Dendritic cell treated with granulocyte-macrophage colony-stimulating factor and Interleukin-4, amounts not matched to agents 40 ng/mL and 50 ng/mL, for 4 days (primary cell): ENCODE measurements around the gene SHBG.
"Not testable (repeated sequence)": the region's sequence is repeated elsewhere in the genome, so short reads cannot be mapped to it uniquely, and the experiment has no call there.

Experiments
- H3K27ac Mint-ChIP-seq: one replicate; pipeline ENCODE4 v1.8.0; 2022; ENCODE audit warnings: mild to moderate bottlenecking, mixed read lengths
- H3K27me3 Mint-ChIP-seq: one replicate; pipeline ENCODE4 v1.8.0; 2022; ENCODE audit warnings: mild to moderate bottlenecking, mixed read lengths
- H3K36me3 Mint-ChIP-seq: one replicate; pipeline ENCODE4 v1.8.0; 2022; ENCODE audit warnings: low read depth, mixed read lengths
- H3K4me1 Mint-ChIP-seq: one replicate; pipeline ENCODE4 v1.8.0; 2022; ENCODE audit warnings: low read depth, mixed read lengths
- H3K4me3 Mint-ChIP-seq: one replicate; pipeline ENCODE4 v1.8.0; 2022; ENCODE audit warnings: mild to moderate bottlenecking, moderate library complexity, mixed read lengths
- H3K9me3 Mint-ChIP-seq: one replicate; pipeline ENCODE4 v1.8.0; 2022; ENCODE audit warnings: mixed read lengths
- intact Hi-C: fragments of 100-400 bp; cut with micrococcal nuclease; formaldehyde crosslinking; loops from one replicate; pipeline ENCODE4 v1.15.0; 2022

SHBG gene

DNA sequence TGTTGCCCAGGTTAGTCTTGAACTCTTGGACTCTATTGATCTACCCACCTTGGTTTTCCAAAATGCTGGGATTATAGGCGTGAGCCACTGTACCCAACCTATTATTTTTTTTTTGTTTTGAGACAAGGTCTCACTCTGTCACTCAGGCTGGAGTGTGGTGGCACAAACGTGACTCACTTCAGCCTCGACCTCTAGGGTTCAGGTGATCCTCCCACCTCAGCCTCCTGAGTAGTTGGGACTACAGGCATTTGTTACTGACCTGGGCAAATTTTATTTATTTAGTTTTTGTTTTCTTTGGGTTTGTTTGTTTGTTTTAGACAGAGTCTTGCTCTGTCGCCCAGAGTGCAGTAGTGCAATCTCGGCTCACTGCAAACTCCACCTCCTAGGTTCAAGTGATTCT lies 6.3 kb upstream of the SHBG start:
- Mint-ChIP-seq H3K4me1 (peaks cover 18% of the 10 kb centered on the region), H3K27ac (no peak overlapping the region)

DNA sequence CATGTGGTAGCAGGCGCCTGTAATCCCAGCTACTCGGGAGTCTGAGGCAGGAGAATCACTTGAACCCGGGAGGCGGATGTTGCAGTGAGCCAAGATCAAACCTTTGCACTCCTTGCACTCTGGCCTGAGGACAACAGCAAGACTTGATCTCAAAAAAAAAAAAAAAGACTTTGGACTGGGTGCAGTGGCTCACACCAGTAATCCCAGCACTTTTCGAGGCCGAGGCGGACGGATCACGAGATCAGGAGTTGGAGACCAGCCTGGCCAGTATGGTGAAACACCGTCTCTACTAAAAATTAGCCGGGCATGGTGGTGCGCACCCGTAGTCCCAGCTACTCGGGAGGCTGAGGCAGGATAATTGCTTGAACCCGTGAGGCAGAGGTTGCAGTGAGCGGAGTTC lies 4.2 kb upstream of the SHBG start:
- H3K4me3 Mint-ChIP-seq, H3K9me3 Mint-ChIP-seq, H3K27me3 Mint-ChIP-seq: not testable (repeated sequence)
- H3K36me3 Mint-ChIP-seq = peaks cover 33% of the 10 kb centered on the region
- intact Hi-C loops = loop anchor here (2.0 kb wide), 1 partner anchor 63 kb away; the partner anchor contains the start of gene WRAP53
- peaks cover 17% of the 10 kb centered on the region for H3K4me1 Mint-ChIP-seq
- peak overlapping the region; percentile 96 for H3K27ac Mint-ChIP-seq

More for the DNA sequence above, 6.3 kb upstream of the SHBG start:
- Mint-ChIP-seq H3K9me3 (no peaks in the 10 kb centered on the region), H3K27me3 (no peaks in the 10 kb centered on the region), H3K4me3 (no peak overlapping the region), H3K36me3 (peaks cover 33% of the 10 kb centered on the region)
- intact Hi-C loops = no loop called here

DNA sequence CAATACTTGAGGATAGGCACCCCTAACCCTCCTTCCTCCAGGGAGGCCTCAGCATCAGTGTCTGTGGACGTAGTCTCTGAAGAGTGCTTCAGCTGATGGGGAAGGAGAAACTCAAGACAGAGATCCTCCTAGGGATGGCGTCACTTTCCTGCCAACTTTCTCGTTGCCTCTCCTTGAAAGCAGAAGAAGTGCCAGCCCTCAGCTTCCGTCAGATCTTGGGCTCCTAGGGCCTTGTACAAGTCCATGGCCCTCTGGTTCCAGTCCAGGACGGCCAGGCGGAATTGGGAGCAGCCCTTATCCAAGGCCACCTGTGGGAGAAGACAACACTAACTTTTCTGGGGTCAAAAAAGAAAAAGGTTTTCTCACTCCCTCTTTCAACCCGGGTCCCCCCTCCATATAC lies 3.6 kb upstream of the SHBG start:
- peak overlapping the region; percentile 92 for H3K4me3 Mint-ChIP-seq
- peaks cover 33% of the 10 kb centered on the region for H3K36me3 Mint-ChIP-seq
- intact Hi-C loops = loop anchor here (2.0 kb wide), 1 partner anchor 62 kb away; the partner anchor contains the start of gene WRAP53
- peak overlapping the region; percentile 96 for H3K27ac Mint-ChIP-seq
- H3K27me3 Mint-ChIP-seq = no peaks in the 10 kb centered on the region
- H3K9me3 Mint-ChIP-seq = no peaks in the 10 kb centered on the region
- peaks cover 17% of the 10 kb centered on the region for H3K4me1 Mint-ChIP-seq

DNA sequence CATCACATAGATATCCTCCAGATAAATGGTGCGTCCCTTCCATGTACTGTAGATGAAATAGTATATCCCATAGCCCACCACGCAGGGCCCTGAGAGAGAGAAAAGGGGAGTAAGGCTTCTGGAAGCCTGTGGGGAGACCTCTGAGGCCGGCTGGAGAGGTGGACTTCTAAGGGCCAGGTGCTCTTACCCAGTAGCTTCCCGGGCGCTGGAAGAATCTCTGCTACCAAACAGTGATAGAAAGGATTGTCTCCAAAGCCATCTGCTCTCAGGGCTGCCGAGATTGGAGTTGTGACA lies 3.0 kb upstream of the SHBG start:
- intact Hi-C loops = loop anchor here (1.0 to 2.0 kb wide), 2 partner anchors 12 to 62 kb away; partner anchors contain the start of gene WRAP53
- no peaks in the 10 kb centered on the region for H3K9me3 Mint-ChIP-seq
- H3K36me3 Mint-ChIP-seq = peaks cover 33% of the 10 kb centered on the region
- peak overlapping the region; percentile 96 for H3K27ac Mint-ChIP-seq
- H3K4me3 Mint-ChIP-seq = peak overlapping the region; percentile 92
- H3K27me3 Mint-ChIP-seq = no peaks in the 10 kb centered on the region
- H3K4me1 Mint-ChIP-seq = peaks cover 17% of the 10 kb centered on the region

DNA sequence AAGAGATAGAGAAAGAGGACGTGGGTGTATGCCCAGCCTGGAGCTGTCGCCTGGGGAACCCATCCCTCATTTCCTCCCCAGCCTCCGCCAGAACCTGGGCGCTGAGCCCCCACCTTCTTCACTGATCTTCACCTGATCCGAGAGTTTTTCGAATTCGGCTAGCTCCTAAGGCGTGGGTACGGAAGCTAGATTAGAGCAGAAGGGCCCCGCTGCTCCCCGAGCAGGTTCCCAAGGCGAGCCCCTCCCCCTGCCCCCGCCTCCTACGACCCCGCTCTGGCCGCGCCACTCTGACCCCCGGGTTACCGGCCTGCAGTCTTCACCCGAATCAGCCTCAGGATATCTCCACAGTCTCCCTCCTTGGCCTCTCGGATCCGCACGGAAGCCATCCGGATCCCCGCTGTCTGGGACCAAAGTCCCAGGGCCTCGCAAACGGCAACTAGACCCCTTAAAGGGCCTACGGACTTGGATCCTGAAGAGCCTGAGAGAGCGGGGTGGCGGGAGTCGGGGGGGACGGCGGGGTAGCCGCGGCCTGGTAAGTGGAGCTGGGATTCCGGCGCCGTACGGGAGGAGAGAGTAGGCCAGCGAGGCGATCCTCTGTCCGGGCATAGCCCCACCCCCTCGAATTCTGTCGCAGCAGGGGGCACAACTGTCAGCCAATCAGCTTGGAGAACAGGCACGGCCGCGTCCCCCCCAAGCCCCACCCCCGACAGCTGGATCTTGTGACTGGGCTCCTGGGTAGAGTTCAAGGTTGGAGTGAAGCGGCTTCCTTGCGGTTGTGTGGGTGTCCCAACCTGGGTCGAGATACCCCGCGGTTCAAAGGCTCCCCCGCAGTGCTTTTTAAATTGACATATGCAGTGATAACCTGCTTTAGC lies 2.4 kb upstream of the SHBG start, which contains the start of gene SAT2:
Gene SAT2 (minus strand): TSS at position 572 of the 872 bp plus-strand sequence. CDS start 186 bp downstream, at position 386.
- peak within 1 kb of the TSS; percentile 96 for H3K27ac Mint-ChIP-seq
- intact Hi-C loops = loop anchor here (1.0 to 2.0 kb wide), 2 partner anchors 12 to 61 kb away; partner anchors contain the start of gene WRAP53
- H3K9me3 Mint-ChIP-seq = no peaks in the 10 kb centered on the region
- peak within 1 kb of the TSS; percentile 92 for H3K4me3 Mint-ChIP-seq
- no peaks in the 10 kb centered on the region for H3K27me3 Mint-ChIP-seq
- peaks cover 33% of the 10 kb centered on the region for H3K36me3 Mint-ChIP-seq
- peaks cover 18% of the 10 kb centered on the region for H3K4me1 Mint-ChIP-seq

DNA sequence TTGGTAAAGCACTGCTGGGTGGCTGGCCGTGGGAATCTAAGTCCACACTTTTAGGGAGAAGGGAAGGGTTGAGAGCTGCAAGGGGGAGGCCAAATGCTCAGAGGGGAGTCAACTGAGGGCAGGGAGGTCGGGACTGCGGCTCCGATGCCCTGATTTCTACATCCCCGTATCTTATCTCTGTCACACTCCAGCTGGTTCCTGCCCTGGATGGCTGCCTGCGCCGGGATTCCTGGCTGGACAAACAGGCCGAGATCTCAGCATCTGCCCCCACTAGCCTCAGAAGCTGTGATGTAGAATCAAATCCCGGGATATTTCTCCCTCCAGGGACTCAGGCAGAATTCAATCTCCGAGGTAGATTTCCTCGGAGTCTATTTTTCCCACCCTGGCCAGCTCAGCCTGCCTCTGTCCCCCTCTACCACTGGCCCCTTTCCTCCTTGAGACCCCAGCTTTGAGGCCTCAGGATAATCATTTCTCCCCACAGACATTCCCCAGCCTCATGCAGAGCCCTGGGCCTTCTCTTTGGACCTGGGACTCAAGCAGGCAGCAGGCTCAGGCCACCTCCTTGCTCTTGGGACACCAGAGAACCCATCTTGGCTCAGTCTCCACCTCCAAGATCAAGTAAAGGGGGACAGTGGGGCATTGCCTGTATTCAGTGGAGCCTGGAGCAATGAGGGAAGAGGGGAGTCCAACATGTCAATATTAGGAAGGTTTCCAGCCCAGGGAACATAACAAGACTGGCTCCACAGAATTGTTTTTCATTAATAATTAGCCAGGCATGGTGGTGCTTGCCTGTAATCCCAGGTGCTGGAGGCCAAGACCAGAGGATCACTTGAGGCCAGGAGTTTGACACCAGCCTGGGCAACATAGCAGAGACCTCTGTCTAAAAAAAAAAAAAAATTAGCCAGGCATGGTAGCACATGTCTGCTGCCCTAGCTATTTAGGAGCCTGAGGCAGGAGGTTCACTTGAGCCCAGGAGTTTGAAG lies 1.8 kb downstream of the SHBG start:
- peaks cover 10% of the 10 kb centered on the region for H3K36me3 Mint-ChIP-seq
- intact Hi-C loops = loop anchor here (1.0 kb wide), 2 partner anchors 42 to 55 kb away; no protein-coding TSS in a partner anchor
- H3K4me1 Mint-ChIP-seq = peaks cover 10% of the 10 kb centered on the region
- peaks cover 11% of the 10 kb centered on the region for H3K27me3 Mint-ChIP-seq
- H3K9me3 Mint-ChIP-seq = no peaks in the 10 kb centered on the region
- no peak overlapping the region for H3K4me3 Mint-ChIP-seq
- H3K27ac Mint-ChIP-seq = no peak overlapping the region

DNA sequence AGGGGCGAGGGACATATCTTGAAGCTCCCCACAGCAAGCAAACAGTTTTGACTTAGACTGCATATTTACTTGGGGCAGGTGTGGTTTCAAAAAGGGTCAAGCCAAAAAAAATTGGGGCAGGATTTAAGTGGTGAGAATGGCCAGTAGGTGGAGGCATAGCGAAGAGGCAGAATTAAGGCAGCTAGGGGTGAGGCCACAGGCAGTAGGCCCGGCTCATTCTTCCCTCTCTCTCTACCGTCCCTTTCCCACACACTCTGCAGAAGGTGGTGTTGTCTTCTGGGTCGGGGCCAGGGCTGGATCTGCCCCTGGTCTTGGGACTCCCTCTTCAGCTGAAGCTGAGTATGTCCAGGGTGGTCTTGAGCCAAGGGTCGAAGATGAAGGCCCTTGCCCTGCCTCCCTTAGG lies 2.6 kb downstream of the SHBG start:
- H3K36me3 Mint-ChIP-seq = peaks cover 2% of the 10 kb centered on the region
- peaks cover 5% of the 10 kb centered on the region for H3K4me1 Mint-ChIP-seq
- intact Hi-C loops = loop anchor here (1.0 kb wide), 2 partner anchors 41 to 54 kb away; no protein-coding TSS in a partner anchor
- H3K4me3 Mint-ChIP-seq = no peak overlapping the region
- peaks cover 11% of the 10 kb centered on the region for H3K27me3 Mint-ChIP-seq
- H3K27ac Mint-ChIP-seq = peak overlapping the region; percentile 49
- H3K9me3 Mint-ChIP-seq = no peaks in the 10 kb centered on the region

DNA sequence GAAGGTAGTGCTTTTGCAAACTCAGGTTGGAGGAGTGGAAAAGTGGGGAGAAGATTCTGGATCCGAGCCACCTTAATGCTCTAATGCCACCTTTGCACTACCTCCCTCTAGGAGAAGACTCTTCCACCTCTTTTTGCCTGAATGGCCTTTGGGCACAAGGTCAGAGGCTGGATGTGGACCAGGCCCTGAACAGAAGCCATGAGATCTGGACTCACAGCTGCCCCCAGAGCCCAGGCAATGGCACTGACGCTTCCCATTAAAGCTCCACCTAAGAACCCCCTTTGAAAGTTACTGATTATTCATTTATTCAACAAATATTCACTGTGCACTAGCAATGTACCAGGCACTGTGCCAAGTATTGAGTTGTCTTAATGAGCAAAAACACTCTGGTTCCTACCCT lies 3.2 kb downstream of the SHBG start:
- intact Hi-C loops = no loop called here
- Mint-ChIP-seq H3K4me1 (peaks cover 5% of the 10 kb centered on the region), H3K4me3 (no peak overlapping the region)

DNA sequence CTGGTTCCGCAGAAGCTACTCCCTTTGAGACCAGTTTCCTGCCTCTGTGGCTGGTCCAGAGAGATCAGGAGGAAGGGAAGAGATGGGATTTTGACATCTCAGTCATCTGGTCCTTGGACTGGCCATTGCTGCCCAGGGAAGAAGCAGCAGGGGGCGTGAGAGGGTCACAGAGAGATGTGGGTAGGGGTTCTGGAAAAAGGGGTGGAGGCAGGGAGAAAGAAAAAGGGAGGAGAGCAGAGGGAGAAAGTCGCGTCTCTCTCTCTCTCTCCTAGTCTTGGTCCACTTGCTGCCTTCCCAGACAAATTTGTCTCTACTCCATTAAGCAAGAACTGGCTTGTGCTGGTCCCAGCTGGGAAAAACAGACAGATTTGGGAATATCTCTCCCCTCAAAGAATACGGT lies 4.4 kb downstream of the SHBG start:
- Mint-ChIP-seq H3K27ac (no peak overlapping the region), H3K27me3 (peaks cover 11% of the 10 kb centered on the region), H3K36me3 (no peaks in the 10 kb centered on the region), H3K4me1 (peaks cover 5% of the 10 kb centered on the region), H3K9me3 (no peaks in the 10 kb centered on the region), H3K4me3 (no peak overlapping the region)
- intact Hi-C loops = no loop called here

More for the DNA sequence above, 3.2 kb downstream of the SHBG start:
- H3K27ac Mint-ChIP-seq = peak overlapping the region; percentile 49
- H3K9me3 Mint-ChIP-seq = no peaks in the 10 kb centered on the region
- H3K36me3 Mint-ChIP-seq = no peaks in the 10 kb centered on the region
- peaks cover 11% of the 10 kb centered on the region for H3K27me3 Mint-ChIP-seq

DNA sequence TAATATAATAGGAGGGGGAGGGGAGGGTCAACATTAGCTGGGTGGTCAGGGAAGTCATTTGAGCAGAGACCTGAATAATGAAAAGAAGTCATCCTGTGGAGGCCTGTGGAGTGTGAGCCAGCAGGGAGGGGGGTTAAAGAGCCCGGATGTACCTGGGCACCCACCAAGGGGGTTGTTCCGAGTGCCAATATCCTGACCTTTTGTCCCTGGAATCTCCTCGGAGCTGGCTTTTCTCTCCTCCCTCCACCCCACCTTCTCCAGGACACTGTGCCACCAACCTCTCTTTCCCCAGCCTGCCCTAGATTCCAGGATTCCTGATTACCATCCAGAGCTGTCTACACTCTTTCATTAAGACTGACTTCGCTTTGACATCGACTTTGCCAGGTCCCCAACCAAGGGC lies 6.2 kb downstream of the SHBG start:
- peak overlapping the region; percentile 8 for H3K27ac Mint-ChIP-seq
- intact Hi-C loops = no loop called here
- H3K4me1 Mint-ChIP-seq = peaks cover 5% of the 10 kb centered on the region
- no peak overlapping the region for H3K4me3 Mint-ChIP-seq
- H3K27me3 Mint-ChIP-seq = peaks cover 14% of the 10 kb centered on the region
- no peaks in the 10 kb centered on the region for H3K36me3 Mint-ChIP-seq
- no peaks in the 10 kb centered on the region for H3K9me3 Mint-ChIP-seq

DNA sequence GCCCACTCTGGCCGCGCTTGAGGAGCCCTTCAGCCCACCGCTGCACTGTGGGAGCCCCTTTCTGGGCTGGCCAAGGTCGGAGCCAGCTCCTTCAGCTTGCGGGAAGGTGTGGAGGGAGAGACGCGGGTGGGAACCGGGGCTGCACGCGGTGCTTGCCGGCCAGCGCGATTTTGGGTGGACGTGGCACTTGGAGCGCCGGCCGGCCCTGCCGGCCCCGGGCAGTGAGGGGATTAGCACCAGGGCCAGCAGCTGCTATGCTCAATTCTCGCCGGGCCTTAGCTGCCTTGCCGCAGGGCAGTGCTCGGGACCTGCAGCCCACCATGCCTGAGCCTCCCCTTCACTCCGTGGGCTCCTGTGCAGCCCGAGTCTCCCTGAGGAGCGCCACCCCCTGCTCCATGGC lies 10.8 kb downstream of the SHBG start:
- H3K4me3 Mint-ChIP-seq = no peak overlapping the region
- H3K27me3 Mint-ChIP-seq = peaks cover 8% of the 10 kb centered on the region
- no peaks in the 10 kb centered on the region for H3K36me3 Mint-ChIP-seq
- H3K4me1 Mint-ChIP-seq = peaks cover 21% of the 10 kb centered on the region
- intact Hi-C loops = no loop called here
- no peaks in the 10 kb centered on the region for H3K9me3 Mint-ChIP-seq
- no peak overlapping the region for H3K27ac Mint-ChIP-seq

DNA sequence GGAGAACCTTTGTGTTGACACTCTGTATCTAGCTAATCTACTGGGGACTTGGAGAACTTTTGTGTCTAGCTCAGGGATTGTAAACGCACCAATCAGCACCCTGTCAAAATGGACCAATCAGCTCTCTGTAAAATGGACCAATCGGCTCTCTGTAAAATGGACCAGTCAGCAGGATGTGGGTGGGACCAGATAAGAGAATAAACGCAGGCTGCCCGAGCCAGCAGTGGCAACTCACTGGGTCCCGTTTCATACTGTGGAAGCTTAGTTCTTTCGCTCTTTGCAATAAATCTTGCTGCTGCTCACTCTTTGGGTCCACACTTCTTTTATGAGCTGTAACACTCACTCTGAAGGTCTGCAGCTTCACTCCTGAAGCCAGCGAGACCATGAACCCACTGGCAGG lies 11.7 kb downstream of the SHBG start:
- H3K27ac Mint-ChIP-seq, intact Hi-C loops, H3K9me3 Mint-ChIP-seq, H3K36me3 Mint-ChIP-seq, H3K4me3 Mint-ChIP-seq, H3K27me3 Mint-ChIP-seq: not testable (repeated sequence)
- peaks cover 28% of the 10 kb centered on the region for H3K4me1 Mint-ChIP-seq

DNA sequence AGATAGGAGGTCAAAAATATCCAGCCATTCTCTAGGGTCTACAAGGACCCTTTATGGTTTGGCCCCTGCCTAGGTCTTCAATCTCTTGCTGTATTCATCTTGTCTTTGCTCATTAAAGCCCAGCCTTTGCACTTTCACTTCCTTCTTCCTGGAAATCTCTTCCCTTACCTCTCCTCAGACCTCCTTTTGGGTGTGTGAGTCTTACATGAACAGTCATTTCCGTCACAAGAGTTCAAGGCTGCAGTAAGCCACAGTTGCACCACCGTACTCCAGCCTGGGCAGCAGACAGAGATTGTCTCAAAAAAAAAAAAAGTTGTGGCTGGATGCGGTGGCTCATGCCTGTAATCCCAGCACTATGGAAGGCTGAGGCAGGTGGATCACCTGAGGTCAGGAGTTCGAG lies 14.8 kb downstream of the SHBG start:
- Mint-ChIP-seq H3K27ac (peak overlapping the region; percentile 48), H3K4me3 (peak overlapping the region; percentile 4), H3K27me3 (peaks cover 17% of the 10 kb centered on the region), H3K9me3 (no peaks in the 10 kb centered on the region), H3K4me1 (peaks cover 34% of the 10 kb centered on the region), H3K36me3 (no peaks in the 10 kb centered on the region)
- intact Hi-C loops = no loop called here

DNA sequence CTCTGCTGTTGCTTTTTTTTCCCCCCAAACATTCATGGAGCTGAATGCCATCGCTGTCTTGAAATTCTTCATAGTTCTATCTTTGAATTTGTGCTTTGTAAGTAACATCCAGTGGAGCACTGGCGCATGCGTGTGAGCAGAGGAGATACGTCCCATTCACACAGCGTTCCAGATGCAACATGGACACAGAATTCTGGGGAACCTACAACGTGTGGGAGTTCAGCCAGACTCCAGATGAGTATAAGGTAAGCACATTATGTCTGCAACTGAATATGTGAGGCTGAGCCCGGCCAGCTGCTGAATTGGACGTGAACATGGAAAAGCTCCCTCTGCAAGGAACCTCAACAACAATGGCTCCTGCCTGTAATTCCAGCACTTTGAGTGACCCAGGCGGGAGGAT lies 16.5 kb downstream of the SHBG start:
- Mint-ChIP-seq H3K27me3 (peaks cover 29% of the 10 kb centered on the region), H3K4me3 (no peak overlapping the region), H3K4me1 (peaks cover 51% of the 10 kb centered on the region), H3K36me3 (no peaks in the 10 kb centered on the region), H3K27ac (peak overlapping the region; percentile 15), H3K9me3 (no peaks in the 10 kb centered on the region)
- intact Hi-C loops = no loop called here
